ENCODE measurements around the gene MICAL3.
"Not testable (repeated sequence)": the region's sequence is repeated elsewhere in the genome, so short reads cannot be mapped to it uniquely, and the experiment has no call there.

Gene MICAL3

DNA sequence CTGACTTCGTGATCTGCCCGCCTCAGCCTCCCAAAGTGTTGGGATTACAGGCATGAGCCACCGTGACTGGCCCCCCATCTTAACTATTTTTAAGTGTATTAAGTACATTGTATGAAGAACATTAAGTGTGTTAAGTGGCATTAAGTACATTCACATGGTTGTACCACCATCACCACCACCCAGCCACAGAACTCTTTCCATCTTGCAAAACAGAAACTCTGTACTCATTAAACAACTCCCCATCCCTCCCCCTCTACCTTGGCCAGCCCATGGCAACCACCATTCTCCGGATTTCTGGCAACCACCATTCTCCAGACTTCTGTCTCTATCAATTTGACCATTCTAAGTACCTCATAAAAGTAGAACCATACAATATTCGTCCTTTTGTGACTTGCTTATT is 35.6 kb upstream of the MICAL3 start:
- no peak for DNase-seq (ENCODE audit: low spot score)

DNA sequence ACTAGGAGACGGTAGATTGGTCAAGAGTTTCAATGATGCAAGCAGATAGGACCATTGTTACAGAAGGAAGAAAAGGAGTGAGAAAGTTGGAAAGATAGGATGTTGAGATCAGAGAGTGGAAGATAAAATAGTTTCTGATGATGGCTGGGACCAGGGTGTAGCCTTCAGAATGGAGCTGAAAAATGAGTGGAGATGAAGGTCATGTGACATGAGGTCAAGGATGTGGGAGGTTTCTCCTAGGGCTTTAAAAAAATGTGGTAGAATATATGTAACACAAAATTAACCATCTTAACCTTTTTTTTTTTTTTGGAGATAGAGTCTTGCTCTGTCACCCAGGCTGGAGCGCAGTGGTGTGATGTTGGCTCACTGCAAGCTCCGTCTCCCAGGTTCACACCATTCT is 35.1 kb upstream of the MICAL3 start:
- no peak for DNase-seq (ENCODE audit: low spot score)

DNA sequence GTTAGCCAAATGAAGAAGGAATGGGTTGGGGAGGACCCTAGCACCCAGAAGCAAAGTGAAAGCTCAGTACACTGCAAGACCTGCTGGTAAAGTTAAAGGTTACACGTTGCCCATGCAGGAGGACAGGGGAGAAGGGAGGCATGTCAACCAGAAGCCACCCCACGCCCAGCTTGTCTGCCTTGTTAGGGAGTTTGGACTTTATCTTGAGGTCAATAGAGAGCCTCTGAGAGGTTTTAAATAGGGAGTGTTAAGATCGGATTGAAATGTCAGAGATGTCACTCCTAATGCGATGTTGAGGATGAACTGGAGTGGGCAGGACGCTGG is 34.7 kb upstream of the MICAL3 start:
- no peak for DNase-seq (ENCODE audit: low spot score)

DNA sequence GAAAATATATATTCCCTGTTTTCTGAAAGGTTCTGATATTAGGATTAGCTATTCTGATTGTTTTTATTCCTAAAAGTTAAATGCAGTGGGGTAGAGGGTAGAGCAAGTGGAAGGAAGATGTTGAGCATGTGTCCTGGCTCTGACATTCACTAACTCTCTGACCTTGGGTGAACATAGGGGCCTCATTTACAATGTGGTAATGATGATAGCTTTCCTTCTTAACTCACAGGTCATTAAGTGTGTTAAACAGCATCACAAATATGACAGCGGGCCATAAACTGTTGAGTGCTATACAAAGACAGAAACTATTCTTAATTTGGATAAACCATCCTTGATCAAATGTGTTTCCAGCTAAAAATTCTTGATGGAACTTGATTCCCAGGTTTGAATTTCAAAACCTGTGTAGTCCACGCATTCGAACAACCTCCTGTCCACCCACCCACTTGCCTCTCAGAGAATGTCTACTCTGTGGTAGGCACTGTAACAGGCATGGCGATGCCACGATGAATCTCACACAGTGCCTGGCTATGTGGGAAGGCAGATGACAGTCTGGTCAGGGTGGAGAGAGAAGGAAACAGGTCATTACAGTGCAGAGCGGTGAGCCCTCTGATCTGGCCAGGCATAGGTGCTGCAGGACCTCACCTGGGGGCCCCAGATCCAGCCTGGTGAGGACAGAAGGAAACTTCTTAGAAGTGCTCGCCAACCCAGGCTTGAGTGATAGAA is 34.2 kb upstream of the MICAL3 start:
- DNase-seq (ENCODE audit: low spot score) = no peak

DNA sequence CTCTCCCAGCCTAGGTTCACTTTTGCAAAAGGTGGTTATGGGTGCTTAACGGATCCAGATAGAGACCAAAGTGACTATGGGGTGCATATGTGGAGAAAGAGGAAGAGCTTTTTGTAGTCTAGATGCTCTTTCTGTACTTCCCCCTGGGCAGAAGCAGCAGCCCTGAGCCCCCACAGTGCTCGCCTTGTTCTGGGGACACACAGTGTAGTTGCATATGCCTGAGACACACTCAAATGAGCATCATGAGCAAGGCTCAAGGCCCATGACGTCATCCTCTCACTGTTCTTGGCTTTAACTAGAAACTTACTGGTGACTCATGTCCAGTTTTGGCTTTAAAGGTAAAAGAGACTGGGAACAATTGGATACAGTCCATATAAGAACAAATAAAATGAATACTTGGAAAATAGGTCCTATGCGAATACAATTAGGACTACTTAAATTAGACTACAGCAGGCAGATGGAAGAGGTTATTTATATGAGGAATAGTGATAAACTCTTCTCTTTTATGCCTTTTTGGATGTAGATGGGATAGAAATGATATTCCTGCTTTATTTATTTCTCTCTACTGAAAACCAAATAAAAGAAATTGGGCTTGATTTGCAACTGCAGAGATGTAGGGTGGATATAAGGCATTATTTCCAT is 33.3 kb upstream of the MICAL3 start:
- peak; percentile 82 for DNase-seq (ENCODE audit: low spot score)

DNA sequence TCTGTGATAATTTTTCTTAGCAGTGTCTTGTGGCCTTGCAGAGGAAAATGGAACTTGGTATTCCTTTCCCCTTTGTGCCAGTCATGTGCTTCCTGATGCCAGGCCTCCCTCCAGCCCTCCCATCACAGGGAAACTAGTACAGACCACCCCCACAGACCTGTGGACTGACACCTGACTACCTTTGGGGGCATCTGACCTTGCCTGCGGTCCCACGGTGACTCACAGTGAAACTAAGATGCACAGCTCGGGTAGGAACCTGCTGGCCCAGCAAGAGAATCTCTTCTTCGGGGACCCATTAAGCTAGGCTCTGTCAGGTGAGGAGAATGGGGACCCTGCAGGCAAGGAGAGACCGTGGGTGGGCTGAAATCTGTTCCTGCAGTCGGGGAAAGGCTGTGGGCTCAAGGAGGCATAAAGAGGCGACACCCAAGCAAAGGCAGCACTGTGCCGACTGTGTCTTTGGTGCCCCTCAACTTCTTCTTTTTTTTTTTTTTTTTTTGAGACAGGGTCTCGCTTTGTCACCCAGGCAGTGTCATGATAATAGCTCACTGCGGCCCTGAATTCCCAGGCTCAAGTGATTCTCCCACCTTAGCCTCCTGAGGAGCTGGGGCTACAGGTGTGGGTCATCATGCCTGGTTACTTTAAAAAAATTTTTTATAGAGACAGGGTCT is 32.6 kb upstream of the MICAL3 start:
- DNase-seq (ENCODE audit: low spot score) = no peak

DNA sequence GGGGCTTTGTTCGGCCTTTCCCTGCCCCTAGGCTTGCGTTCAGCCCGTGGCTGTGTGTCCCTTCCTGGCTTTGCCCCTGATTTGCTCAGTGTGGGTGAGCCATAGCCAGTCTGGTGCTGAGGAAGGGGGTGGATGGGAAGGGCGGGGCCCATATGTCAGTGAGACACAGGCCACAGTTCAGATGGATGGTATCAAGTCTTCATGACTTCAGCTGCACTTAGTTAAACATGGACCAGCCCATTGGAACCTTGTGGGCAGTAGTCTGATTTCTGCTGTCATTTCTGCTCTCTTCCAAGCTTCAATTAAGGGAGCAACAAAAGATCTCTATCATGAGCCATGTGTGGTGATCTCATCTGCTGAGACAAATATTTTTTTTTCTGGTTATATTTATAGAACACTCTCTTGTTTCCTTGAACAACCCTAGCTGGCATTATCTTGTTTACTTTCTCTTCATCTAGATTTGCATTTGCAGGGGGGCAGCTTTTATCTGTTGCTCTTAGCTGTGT is 31.9 kb upstream of the MICAL3 start:
- DNase-seq (ENCODE audit: low spot score) = peak; percentile 59

DNA sequence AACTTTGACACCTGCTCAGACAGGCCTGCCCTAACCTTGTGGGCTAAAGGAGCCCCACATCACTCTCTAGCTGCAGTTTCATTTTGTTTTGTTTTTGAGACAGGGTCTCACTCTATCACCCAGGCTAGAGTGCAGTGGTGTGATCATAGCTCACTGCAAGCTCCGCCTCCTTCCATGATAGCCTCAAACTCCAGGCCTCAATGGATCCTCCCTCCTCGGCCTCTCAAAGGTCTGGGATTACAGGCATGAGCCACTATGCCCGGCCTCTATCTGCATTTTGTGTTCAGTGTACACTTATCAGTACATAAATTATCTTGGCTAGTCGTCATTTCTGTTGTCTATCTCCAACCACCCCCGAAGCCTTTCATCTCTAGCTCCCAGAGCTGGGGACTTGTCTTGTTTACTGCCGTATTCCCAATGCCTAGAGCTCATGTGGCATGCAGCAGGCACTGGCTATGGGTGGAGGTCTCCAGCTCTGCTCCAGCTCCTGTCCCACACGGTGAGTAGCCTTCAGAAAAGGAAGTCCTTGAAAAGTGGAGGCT is 31.3 kb upstream of the MICAL3 start:
- DNase-seq (ENCODE audit: low spot score) = no peak

DNA sequence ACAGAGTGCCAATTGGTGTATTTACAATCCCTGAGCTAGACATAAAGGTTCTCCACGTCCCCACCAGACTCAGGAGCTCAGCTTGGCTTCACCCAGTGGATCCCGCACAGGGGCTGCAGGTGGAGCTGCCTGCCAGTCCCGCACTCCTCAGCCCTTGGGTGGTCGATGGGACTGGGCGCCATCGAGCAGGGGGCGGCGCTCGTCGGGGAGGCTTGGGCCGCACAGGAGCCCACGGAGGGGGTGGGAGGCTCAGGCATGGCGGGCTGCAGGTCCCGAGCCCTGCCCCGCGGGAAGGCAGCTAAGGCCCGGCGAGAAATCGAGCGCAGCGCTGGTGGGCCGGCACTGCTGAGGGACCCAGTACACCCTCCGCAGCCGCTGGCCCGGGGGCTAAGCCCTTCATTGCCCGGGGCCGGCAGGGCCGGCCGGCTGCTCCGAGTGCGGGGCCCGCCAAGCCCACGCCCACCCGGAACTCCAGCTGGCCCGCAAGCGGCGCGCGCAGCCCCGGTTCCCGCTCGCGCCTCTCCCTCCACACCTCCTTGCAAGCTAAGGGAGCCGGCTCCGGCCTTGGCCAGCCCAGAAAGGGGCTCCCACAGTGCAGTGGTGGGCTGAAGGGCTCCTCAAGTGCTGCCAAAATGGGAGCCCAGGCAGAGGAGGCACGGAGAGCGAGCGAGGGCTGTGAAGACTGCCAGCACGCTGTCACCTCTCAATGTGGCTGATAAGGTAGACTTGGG is 29.0 kb upstream of the MICAL3 start:
- DNase-seq (ENCODE audit: low spot score) = not testable (repeated sequence)

DNA sequence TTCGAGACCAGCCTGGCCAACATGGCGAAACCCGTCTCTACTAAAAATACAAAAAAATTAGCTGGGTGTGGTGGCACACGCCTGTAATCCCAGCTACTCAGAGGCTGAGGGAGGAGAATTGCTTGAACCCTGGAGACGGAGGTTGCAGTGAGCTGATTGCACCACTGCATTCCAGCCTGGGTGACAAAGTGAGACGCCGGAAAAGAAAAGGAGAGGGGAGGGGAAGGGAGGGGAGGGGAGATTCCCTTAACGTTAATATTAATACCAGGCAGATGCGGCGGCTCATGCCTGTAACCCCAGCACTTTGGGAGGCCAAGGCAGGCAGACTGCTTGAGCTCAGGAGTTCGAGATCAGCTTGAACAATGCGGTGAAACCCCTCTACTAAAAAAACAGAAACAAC is 26.8 kb upstream of the MICAL3 start:
- not testable (repeated sequence) for DNase-seq (ENCODE audit: low spot score)

DNA sequence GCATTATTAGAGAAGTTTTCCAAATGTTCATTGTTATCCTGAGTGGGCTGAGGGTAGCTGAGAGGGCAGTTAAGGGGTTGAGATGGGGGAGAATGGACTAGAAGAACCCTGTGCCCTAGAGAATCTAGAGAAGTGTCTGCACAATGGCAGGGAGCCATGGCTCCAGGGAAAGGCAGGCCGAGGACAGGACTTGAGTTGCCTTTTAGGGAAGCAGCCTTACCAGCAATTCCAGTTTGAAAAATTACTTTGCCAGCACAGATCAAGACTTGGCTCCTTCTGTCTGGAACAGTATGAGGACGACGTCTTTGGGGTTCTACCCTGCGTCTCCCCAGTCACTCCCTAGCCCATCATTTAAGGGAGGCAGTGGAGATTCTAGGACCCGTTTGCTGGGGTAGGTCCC is 25.7 kb upstream of the MICAL3 start:
- DNase-seq (ENCODE audit: low spot score) = no peak

DNA sequence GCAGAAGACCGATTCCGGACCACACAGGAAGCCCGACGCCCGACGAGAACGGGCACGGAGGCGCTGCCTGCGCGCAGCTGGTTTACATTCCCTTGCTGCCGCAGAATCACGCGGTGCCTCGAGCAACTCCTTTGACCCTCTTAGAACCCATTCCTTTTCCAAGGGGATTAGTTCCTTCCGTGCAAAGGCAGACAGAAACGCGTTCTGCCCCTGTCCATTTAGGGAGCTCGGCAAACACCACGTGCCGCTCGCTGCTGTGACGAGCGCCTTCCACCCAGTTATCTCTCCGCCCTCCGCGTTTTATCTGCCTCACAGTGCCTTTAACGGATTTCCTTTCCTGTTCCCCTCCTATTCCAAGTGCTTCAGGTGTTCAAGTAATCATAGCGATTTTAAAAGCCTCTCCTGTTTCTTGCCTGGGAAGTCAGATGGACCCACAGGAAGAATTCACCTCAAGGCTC is 24.1 kb upstream of the MICAL3 start:
- DNase-seq (ENCODE audit: low spot score) = no peak

DNA sequence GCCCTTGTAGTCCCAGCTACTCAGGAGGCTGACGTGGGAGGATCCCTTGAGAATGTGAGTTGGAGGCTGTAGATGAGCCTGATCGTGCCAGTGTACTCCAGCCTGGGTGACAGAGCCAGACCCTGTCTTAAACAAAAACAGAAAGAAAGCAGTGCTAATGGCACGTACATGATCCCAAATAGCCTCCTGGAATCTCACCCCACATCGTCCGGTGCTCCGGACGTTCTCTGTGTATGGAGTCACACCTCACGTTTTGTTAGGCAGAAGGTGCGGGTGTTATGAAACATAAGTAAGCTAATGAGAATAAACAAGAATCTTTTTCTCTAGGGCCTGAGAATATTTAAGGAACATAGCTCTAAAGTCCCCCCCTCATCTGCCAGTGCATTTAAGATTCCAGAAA is 23.7 kb upstream of the MICAL3 start:
- no peak for DNase-seq (ENCODE audit: low spot score)

DNA sequence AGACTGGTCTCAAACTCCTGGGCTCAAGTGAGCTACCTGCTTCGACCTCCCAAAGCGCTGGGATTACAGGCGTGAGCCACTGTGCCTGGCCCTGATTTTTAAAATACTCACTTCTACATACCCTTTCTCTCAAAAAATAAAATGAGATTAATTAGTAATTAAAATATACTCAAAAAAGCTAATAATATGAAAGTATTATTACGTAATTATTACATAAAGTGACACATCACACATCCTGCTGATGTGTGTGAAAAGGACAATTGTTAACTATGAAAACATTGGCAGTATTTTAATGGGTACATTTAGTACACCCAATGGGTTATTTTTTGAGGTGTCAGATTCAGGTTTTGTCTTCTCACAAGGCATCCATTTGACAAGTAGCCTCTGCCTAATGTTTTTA is 21.4 kb upstream of the MICAL3 start:
- no peak for DNase-seq (ENCODE audit: low spot score)

DNA sequence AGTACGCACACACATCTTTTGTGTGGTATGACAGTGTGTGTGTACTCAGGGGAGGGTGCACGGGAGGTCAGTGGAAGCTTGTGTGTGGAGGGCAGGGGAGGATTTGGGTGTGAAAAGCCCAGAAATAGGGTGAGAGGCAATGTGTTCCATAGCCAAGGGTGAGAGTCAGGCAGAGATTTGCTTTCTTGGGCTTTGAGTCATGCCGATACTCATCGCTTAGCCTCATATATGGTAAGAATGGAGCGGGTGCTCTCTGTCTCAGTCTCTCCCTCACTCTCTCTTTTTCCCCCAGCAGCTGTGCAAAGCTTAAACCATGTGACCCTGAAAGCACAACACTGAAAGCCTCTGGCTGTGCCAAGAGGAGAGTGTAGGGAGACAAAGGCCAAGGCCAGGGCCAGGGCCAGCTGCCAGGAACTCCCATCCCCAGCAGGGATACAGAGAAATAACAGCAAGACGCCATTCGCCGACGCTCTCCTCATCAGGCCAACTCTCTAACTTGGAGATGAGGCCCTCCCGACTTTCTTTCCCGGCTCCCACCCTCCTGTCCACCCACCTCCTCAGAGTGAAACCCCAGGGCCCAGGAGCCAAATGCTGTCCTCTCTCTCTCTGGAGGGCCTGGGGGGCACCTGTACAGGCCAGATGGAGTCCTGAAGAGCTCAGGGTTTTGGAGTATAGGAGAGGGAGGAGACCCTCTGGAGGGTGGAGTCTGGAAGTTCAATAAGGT is 20.3 kb upstream of the MICAL3 start:
- no peak for DNase-seq (ENCODE audit: low spot score)

DNA sequence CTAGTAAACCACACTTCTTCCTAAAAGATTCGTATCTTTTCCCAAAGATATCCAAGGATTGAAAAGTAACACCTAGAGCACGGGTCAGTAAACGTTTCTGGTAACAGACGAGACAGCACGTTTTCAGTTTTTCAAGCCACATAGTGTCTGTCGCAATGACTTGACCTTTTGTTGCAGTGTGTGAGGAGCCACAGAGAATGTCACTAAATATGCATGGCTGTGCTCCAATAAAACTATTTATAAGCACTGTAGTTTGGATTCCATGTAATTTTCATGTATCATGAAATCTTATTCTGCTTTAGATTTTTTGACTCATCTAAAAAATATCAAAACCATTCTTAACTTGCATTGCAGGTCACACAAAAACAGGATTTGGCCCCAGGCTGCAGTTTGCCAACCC is 18.3 kb upstream of the MICAL3 start:
- no peak for DNase-seq (ENCODE audit: low spot score)

DNA sequence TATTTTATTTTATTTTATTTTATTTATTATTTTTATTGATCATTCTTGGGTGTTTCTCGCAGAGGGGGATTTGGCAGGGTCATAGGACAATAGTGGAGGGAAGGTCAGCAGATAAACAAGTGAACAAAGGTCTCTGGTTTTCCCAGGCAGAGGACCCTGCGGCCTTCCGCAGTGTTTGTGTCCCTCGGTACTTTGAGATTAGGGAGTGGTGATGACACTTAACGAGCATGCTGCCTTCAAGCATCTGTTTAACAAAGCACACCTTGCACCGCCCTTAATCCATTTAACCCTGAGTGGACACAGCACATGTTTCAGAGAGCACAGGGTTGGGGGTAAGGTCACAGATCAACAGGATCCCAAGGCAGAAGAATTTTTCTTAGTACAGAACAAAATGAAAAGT is 16.5 kb upstream of the MICAL3 start:
- DNase-seq (ENCODE audit: low spot score) = not testable (repeated sequence)

DNA sequence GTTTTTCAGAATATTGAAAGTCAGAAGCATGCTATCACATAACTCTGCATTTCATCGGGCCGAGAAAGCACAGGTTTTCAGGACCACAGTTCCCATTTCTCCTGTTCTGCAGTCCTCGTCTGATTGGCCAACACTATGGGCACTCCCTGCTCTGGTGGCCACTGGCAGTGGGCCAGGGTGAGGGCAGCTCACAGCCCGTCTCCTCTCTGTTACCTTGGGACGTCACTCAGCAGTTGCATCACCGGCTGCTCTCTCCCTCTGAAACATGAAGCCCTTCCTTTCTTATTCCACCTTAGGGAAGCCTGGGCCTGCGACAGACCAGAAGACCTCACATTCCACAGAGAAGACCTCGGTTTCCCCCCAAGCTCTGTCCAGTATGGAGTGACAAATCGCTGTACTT is 11.4 kb upstream of the MICAL3 start:
- no peak for DNase-seq (ENCODE audit: low spot score)

DNA sequence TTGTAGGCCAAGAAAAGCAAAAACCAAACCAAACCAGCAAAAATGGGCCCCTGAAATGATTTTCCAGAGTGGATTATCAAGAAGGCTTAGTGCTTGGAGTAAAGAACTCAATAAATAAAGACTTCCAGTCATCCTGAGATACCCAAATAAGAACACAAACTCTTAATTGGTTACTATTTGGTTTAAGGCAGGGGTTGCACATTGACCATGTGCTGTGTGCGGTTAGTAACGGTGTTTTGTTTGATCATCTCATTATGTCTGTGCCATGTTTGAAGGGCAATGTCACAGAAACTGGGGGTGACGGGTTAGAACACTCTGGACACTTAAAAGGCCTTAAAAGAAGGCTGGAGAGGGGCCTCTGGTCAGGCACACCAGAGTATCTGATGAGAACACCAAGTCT is 9.7 kb upstream of the MICAL3 start:
- DNase-seq (ENCODE audit: low spot score) = no peak

DNA sequence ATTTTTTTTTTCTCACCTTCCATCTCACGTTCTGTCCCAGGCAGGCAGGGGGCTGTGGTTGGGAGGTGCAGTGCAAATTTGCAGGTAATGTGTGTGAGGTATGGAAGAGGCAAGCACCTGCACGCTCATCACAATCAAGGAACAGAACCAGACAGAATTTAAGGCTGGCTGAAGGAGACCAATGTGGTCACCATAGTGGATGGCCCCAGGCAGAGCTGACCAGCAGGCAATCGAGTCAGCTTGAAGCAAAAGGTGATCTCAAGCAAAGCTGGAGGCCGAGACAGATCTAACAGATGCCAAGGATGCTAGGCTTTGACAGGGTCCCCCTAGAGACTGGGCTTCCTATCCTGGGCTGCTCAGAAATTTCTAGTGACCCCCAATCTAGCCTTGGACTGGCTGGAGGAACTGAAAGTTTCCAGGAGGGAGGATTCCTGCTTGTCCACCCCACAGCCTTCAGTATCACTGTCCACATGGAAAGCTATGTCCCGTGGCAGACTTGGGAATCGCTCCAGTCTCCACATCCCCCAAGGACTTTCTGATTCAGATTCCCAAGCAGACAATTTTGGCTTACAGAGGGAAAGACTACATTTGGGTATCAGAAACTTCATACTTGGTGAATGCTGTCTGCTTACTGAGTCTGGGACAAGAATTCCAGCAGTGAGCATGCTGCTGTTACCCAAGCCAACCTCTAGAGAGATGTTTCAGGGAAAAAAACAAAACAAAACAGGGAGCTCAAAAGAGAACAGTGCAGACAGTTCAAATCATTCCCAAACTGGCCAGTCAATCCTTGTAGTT is 9.0 kb upstream of the MICAL3 start:
- no peak for DNase-seq (ENCODE audit: low spot score)

Data from cerebellar cortex (tissue), 1 donor.